ENCODE measurements around the gene ZFP36L1.
A peak's percentile ranks its signal among the peaks of the same experiment; 100 is the strongest.

GRCh38 chr14:68792979-68793733 lies at the start of gene ZFP36L1:
- TF ChIP-seq CTCF (IDR thresholded peaks at IDR 0.05) = no peak
- TF ChIP-seq POLR2A (IDR thresholded peaks at IDR 0.05) = peak in 3 of 4 donors; percentile 85 to 100 (median 99)
- TF ChIP-seq POLR2AphosphoS5 (IDR thresholded peaks at IDR 0.05) = peak; percentile 99 to 100 (median 100)

All from stomach (tissue), 4 donors.